ENCODE data around the gene HINT2.

HINT2 gene

DNA sequence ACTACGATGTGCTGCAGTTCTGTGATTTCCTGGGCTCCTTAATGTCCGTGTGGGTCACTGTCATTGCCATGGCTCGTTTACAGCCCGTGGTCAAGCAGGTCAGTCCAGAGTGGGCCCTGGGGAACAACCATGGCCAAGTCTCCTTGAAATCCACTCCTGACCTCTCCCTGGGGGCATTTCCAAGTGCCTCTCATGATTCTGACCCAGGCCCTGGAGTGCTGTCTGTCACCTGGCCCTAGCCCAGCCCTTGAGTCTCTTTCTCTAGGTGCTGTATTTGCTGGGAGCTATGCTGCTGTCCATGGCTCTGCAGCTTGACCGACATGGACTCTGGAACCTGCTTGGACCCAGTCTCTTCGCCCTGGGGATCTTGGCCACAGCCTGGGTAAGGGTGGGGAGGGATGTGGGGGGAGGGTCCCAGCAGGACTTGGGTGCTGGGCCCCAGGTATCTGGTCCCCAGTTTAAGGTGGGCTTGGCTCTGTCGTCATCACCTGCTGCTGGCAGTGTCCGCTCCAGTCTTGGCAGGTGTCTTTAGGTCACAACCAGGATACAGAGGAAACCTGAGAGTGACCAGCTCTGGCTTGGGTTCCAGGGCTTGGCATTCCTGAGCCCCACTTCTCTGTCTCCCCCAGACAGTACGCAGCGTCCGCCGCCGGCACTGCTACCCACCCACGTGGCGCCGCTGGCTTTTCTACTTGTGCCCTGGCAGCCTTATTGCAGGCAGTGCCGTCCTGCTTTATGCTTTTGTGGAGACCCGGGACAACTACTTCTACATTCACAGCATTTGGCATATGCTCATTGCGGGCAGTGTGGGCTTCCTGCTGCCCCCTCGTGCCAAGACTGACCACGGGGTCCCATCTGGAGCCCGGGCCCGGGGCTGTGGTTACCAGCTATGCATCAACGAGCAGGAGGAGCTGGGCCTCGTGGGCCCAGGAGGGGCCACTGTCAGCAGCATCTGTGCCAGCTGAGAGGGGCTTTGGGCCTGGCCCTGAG lies 38.3 kb upstream of the HINT2 start:
- WGBS, 2 experiments = 94% methylated on average over 25 of the region's 25 CpGs
- no peak overlapping the region for H3K27ac ChIP-seq (ENCODE audit: insufficient read depth, low read depth, low read length, poor library complexity, severe bottlenecking)
- H3K4me1 ChIP-seq (ENCODE audit: control insufficient read depth, insufficient read depth, low read length) = no peaks in the 10 kb centered on the region
- H3K36me3 ChIP-seq (ENCODE audit: control insufficient read depth, insufficient read depth, low read length) = no peaks in the 10 kb centered on the region
- H3K27me3 ChIP-seq (ENCODE audit: control insufficient read depth, insufficient read depth, low read length, poor library complexity, severe bottlenecking) = no peaks in the 10 kb centered on the region
- H3K9me3 ChIP-seq (ENCODE audit: control insufficient read depth, low read length) = no peaks in the 10 kb centered on the region
- H3K4me3 ChIP-seq (ENCODE audit: insufficient read depth, low read depth, low read length) = no peak overlapping the region

DNA sequence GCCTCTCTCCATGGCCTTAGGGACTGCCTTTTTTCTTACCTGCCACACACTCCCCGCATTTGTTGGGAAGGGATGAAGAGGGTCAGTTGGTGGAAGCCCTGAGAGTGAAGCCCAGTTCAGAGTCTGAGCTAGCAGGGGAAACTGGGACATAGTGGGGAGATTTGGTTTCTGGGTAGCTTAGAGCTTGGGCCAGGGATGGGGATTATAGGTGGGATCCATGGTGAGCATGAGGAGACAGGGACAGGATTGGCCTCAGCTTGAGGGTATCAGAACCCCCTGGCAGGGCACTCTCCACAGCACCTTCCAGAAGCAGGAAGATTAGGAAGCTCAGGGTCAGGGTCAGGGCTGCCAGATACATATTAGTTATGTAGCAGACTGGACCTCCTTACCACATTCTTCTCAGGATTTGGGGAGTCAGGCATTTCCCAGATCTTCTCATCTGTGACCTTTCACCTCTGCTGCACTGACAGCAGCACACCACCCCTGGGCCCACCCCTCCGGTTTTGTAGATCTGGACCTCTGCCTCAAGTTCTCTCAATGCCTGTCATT lies 37.5 kb upstream of the HINT2 start:
- Histone ChIP-seq H3K4me1 (ENCODE audit: control insufficient read depth, insufficient read depth, low read length) (no peaks in the 10 kb centered on the region), H3K9me3 (ENCODE audit: control insufficient read depth, low read length) (no peaks in the 10 kb centered on the region), H3K4me3 (ENCODE audit: insufficient read depth, low read depth, low read length) (no peak overlapping the region), H3K36me3 (ENCODE audit: control insufficient read depth, insufficient read depth, low read length) (no peaks in the 10 kb centered on the region), H3K27ac (ENCODE audit: insufficient read depth, low read depth, low read length, poor library complexity, severe bottlenecking) (no peak overlapping the region), H3K27me3 (ENCODE audit: control insufficient read depth, insufficient read depth, low read length, poor library complexity, severe bottlenecking) (peaks cover 1% of the 10 kb centered on the region)
- WGBS, 2 experiments = 94 to 99% methylated on average over 2 of the region's 2 CpGs

DNA sequence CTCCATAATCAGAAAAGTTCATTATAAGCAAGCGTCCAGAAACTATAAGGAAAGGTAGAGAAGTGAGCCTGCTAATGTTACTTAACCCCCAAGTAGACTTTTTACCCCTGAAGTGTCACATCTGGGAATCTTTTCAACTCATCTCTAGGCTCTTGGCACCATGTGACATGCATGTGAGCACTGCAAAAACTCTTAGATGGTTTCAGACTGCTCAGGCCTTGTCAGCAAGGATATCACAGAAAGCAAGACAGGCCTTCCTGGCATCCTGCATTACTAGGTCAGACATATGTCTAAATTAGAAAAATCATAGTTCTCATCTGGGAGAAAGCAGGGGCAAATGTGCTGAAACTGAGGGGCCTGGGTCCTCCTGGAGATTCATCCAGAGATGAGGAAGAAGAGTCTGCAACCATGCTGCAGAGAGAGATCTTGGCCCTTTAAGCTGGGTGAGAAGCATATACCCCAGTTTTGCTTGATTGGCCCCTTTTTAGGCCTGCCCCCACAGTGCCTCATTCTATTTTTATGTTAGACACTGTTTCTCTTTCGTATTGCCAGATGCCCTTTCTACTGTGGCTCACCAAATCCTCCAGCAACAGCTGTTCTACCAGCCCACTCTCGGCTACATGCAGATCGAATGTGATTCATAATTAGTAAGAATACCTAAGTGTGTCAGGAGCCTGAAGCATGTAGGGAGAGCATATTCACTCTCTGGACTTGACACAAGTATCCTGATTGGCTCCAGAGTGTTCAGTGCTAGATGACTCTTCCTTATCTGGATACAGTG lies 33.1 kb upstream of the HINT2 start:
- 93 to 98% methylated on average over 4 of the region's 4 CpGs for WGBS, 2 experiments
- Histone ChIP-seq H3K36me3 (ENCODE audit: control insufficient read depth, insufficient read depth, low read length) (peaks cover 8% of the 10 kb centered on the region), H3K4me1 (ENCODE audit: control insufficient read depth, insufficient read depth, low read length) (no peaks in the 10 kb centered on the region), H3K27ac (ENCODE audit: insufficient read depth, low read depth, low read length, poor library complexity, severe bottlenecking) (no peak overlapping the region), H3K4me3 (ENCODE audit: insufficient read depth, low read depth, low read length) (no peak overlapping the region), H3K9me3 (ENCODE audit: control insufficient read depth, low read length) (no peaks in the 10 kb centered on the region), H3K27me3 (ENCODE audit: control insufficient read depth, insufficient read depth, low read length, poor library complexity, severe bottlenecking) (peaks cover 27% of the 10 kb centered on the region)

DNA sequence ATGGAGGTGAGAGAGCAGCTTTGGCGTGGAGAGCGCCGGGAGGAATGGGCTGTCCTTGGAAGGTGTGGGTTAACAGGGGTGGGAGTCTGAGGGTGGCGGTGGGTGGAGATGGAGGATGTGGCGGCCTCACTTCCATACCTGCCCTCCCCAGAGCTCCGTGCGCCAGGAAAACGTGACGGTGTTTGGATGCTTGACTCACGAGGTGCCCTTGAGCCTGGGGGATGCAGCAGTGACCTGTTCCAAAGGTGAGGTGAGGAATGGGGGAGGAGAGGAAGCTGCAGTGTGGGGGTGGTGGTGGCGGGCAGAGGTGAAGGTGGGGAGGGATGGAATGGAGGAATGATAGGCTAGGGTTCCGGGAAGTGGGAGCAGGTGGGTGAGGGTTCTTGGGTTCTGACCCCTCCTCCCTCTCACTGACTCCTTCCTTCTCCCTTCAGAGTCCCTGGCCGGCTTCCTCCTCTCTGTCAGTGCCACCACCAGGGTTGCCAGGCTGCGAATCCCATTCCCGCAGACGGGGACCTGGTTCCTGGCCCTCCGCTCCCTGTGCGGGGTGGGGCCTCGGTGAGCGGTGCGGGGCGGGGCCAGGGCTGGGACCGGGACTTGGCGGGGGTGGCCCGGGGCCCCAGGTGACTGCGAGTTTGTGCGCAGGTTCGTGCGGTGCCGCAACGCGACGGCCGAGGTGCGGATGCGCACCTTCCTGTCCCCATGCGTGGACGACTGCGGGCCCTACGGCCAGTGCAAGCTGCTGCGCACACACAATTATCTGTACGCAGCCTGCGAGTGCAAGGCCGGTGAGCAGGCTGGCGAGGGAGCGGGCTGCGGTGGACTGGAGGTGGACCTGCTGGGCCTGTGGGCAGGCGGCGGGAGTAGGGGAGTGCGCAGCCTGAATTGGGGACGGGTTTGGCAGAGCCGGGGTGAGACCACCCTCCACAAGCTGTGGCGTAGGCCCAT lies 31.3 kb upstream of the HINT2 start:
- Histone ChIP-seq H3K27ac (ENCODE audit: insufficient read depth, low read depth, low read length, poor library complexity, severe bottlenecking) (no peak overlapping the region), H3K36me3 (ENCODE audit: control insufficient read depth, insufficient read depth, low read length) (peaks cover 8% of the 10 kb centered on the region), H3K27me3 (ENCODE audit: control insufficient read depth, insufficient read depth, low read length, poor library complexity, severe bottlenecking) (peaks cover 27% of the 10 kb centered on the region), H3K4me3 (ENCODE audit: insufficient read depth, low read depth, low read length) (peak overlapping the region; percentile 7), H3K4me1 (ENCODE audit: control insufficient read depth, insufficient read depth, low read length) (no peaks in the 10 kb centered on the region), H3K9me3 (ENCODE audit: control insufficient read depth, low read length) (no peaks in the 10 kb centered on the region)
- WGBS, 2 experiments = 35 to 38% methylated on average over 52 to 53 of the region's 53 CpGs

DNA sequence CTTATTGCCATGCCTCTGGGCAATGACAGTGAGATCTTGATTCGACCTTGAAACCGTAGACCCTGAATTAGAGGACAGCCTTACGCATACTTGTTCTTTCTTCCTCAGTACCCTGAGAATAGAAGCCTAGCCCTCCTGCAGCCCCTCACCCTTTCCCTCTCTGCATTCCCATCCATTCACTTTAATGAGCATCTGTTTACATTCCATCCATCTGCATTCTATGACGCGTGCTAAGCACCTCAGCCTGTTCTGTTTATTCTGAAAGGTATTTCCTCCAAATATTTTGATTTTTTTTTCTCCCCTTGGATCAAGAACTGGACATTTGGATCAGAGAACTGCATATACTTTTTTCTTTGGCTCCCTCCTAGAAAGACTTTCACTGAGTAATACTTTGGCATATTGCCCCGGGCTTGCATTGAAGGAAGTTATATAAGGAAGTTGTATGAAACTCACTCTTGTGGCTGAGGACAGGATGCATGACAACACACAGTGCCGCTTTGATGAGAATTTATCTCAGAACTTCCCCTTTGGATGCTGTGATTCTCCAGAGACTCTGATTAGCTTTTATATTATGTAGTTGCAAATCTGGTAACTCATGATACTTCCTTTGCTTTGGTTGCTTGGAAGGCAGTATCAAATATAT lies 29.9 kb upstream of the HINT2 start:
- Histone ChIP-seq H3K4me1 (ENCODE audit: control insufficient read depth, insufficient read depth, low read length) (no peaks in the 10 kb centered on the region), H3K9me3 (ENCODE audit: control insufficient read depth, low read length) (no peaks in the 10 kb centered on the region), H3K4me3 (ENCODE audit: insufficient read depth, low read depth, low read length) (no peak overlapping the region), H3K27me3 (ENCODE audit: control insufficient read depth, insufficient read depth, low read length, poor library complexity, severe bottlenecking) (peaks cover 27% of the 10 kb centered on the region), H3K27ac (ENCODE audit: insufficient read depth, low read depth, low read length, poor library complexity, severe bottlenecking) (no peak overlapping the region), H3K36me3 (ENCODE audit: control insufficient read depth, insufficient read depth, low read length) (peaks cover 8% of the 10 kb centered on the region)
- WGBS, 2 experiments = 58 to 68% methylated on average over 7 of the region's 7 CpGs

DNA sequence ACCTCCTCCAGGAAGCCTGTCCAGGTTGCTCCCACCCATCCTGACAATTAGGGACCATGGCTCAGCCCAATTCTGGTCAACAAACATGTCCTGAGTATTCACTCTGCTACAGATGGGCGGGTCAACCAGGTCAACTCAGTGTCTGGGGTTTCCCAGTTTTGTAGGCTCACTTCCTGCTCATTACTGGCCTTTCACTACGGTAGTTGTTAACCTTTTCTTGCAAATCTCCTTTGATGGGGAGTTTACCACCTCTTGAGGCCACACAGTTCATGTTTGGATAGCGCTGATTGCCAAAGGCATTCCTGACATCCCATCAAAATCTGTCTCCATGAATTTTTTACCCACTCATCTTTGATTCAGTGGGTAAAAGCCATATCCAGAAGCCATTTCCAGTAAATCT lies 28.0 kb upstream of the HINT2 start:
- H3K27me3 ChIP-seq (ENCODE audit: control insufficient read depth, insufficient read depth, low read length, poor library complexity, severe bottlenecking) = peaks cover 27% of the 10 kb centered on the region
- H3K9me3 ChIP-seq (ENCODE audit: control insufficient read depth, low read length) = no peaks in the 10 kb centered on the region
- no peak overlapping the region for H3K27ac ChIP-seq (ENCODE audit: insufficient read depth, low read depth, low read length, poor library complexity, severe bottlenecking)
- WGBS, 2 experiments = 91 to 94% methylated on average over 3 of the region's 3 CpGs
- H3K4me3 ChIP-seq (ENCODE audit: insufficient read depth, low read depth, low read length) = no peak overlapping the region
- no peaks in the 10 kb centered on the region for H3K4me1 ChIP-seq (ENCODE audit: control insufficient read depth, insufficient read depth, low read length)
- peaks cover 8% of the 10 kb centered on the region for H3K36me3 ChIP-seq (ENCODE audit: control insufficient read depth, insufficient read depth, low read length)

DNA sequence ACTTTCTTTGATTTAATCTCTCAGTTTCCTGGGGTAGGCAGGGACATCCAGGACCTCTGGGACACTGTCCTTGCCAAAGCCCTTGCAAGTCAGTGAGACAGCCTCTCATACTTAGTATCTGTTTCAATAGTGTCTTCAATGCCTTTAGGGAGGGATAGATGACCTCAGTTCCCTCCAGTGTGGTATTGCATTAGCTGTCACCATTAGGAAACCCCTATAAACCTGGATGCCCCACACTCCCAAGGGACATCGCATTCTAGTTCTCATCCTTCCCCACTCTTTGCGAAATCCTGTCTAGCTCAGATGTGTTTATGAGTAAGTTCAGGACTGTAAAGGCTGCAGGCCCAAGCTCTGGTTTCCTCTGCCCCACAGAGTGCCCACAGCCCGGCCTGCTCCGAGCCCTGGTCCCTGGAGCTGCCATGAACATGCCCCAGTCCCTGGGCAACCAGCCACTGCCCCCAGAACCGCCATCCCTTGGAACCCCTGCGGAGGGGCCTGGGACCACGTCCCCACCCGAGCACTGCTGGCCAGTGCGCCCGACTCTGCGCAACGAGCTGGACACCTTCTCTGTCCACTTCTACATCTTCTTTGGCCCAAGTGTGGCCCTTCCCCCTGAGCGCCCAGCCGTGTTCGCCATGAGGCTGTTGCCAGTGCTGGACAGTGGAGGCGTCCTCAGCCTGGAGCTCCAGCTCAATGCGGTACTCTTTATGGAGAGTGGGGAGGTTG lies 27.3 kb upstream of the HINT2 start:
- Histone ChIP-seq H3K9me3 (ENCODE audit: control insufficient read depth, low read length) (no peaks in the 10 kb centered on the region), H3K36me3 (ENCODE audit: control insufficient read depth, insufficient read depth, low read length) (peaks cover 7% of the 10 kb centered on the region), H3K4me3 (ENCODE audit: insufficient read depth, low read depth, low read length) (no peak overlapping the region), H3K27me3 (ENCODE audit: control insufficient read depth, insufficient read depth, low read length, poor library complexity, severe bottlenecking) (peaks cover 24% of the 10 kb centered on the region), H3K4me1 (ENCODE audit: control insufficient read depth, insufficient read depth, low read length) (no peaks in the 10 kb centered on the region), H3K27ac (ENCODE audit: insufficient read depth, low read depth, low read length, poor library complexity, severe bottlenecking) (no peak overlapping the region)
- 95 to 96% methylated on average over 17 of the region's 17 CpGs for WGBS, 2 experiments

DNA sequence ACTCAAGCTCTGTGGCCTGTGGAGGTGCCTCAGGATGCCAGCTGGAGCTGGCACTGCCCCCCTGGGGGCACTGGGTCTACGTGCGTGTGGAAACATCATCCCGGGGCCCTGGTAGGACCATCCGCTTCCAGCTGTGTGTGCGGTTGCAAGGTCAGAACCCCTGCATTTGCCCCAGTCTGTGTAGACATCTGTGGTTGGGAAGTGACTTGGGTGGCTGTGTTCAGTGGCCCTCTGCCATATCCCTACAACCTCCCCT lies 26.7 kb upstream of the HINT2 start:
- Histone ChIP-seq H3K4me3 (ENCODE audit: insufficient read depth, low read depth, low read length) (no peak overlapping the region), H3K9me3 (ENCODE audit: control insufficient read depth, low read length) (no peaks in the 10 kb centered on the region), H3K27ac (ENCODE audit: insufficient read depth, low read depth, low read length, poor library complexity, severe bottlenecking) (no peak overlapping the region), H3K27me3 (ENCODE audit: control insufficient read depth, insufficient read depth, low read length, poor library complexity, severe bottlenecking) (peaks cover 18% of the 10 kb centered on the region), H3K36me3 (ENCODE audit: control insufficient read depth, insufficient read depth, low read length) (peaks cover under 1% of the 10 kb centered on the region), H3K4me1 (ENCODE audit: control insufficient read depth, insufficient read depth, low read length) (no peaks in the 10 kb centered on the region)
- WGBS, 2 experiments = 86 to 91% methylated on average over 5 of the region's 5 CpGs
